ENCODE results near the gene CORO1C. TPM values are rescaled to one million over a fixed set of nuclear protein-coding genes. Genes with fewer than 3 reads are reported as not detected.

Gene CORO1C
- total and polyA plus RNA-seq, 2 experiments from 2014 or later = 170 to 403 TPM

- in situ Hi-C loops (cut with MboI) = no loop called here
- Histone ChIP-seq H3K79me2 (ENCODE audit: insufficient read depth) (no peaks in the 10 kb centered on the region), H3K4me1 (ENCODE audit: insufficient read depth) (no peaks in the 10 kb centered on the region), H3K27me3 (replicated peaks; ENCODE audit: insufficient read depth) (no peaks in the 10 kb centered on the region), H3K9me2 (ENCODE audit: insufficient read depth) (no peaks in the 10 kb centered on the region), H3K4me3 (no peak overlapping the region), H3F3A (ENCODE audit: insufficient read depth) (no peaks in the 10 kb centered on the region), H3K9me3 (ENCODE audit: low read depth) (no peaks in the 10 kb centered on the region), H3K36me3 (ENCODE audit: low read depth) (no peaks in the 10 kb centered on the region), H4K20me1 (ENCODE audit: insufficient read depth) (no peaks in the 10 kb centered on the region), H3K27ac (no peak overlapping the region), H2AFZ (no peak overlapping the region), H3K4me2 (ENCODE audit: unreplicated experiment) (no peak overlapping the region), H3K9ac (no peak overlapping the region)
- 65 to 73% methylated on average over 7 to 10 of the region's 10 CpGs for WGBS, 2 experiments (ENCODE audit: low coverage in 1 of 2, low lambda C conversion rate in 2 of 2, missing lambda C conversion rate in 2 of 2)
- no peak for TF ChIP-seq EZH2 (IDR thresholded peaks at IDR 0.05; ENCODE audit: insufficient read depth, poor library complexity, severe bottlenecking)
- no peak for TF ChIP-seq EZH2phosphoT487 (IDR thresholded peaks at IDR 0.05; ENCODE audit: insufficient read depth, low read depth)
- DNase-seq = no peak
These were observed 34.0 kb upstream of the CORO1C start for GRCh38 chr12:108765289-108765764.

- no peak overlapping the region for H3K27ac ChIP-seq
- H3K9ac ChIP-seq = no peak overlapping the region
- H3K9me2 ChIP-seq (ENCODE audit: insufficient read depth) = no peaks in the 10 kb centered on the region
- no peak for DNase-seq
- no peaks in the 10 kb centered on the region for H4K20me1 ChIP-seq (ENCODE audit: insufficient read depth)
- no peak for TF ChIP-seq EZH2 (IDR thresholded peaks at IDR 0.05; ENCODE audit: insufficient read depth, poor library complexity, severe bottlenecking)
- TF ChIP-seq EZH2phosphoT487 (IDR thresholded peaks at IDR 0.05; ENCODE audit: insufficient read depth, low read depth) = no peak
- no peaks in the 10 kb centered on the region for H3F3A ChIP-seq (ENCODE audit: insufficient read depth)
- H3K4me2 ChIP-seq (ENCODE audit: unreplicated experiment) = no peak overlapping the region
- H3K27me3 ChIP-seq (replicated peaks; ENCODE audit: insufficient read depth) = no peaks in the 10 kb centered on the region
- no peak overlapping the region for H3K4me3 ChIP-seq
- H3K79me2 ChIP-seq (ENCODE audit: insufficient read depth) = no peaks in the 10 kb centered on the region
- 70 to 72% methylated on average over 7 of the region's 7 CpGs for WGBS, 2 experiments (ENCODE audit: low coverage in 1 of 2, low lambda C conversion rate in 2 of 2, missing lambda C conversion rate in 2 of 2)
- no peaks in the 10 kb centered on the region for H3K9me3 ChIP-seq (ENCODE audit: low read depth)
- no peaks in the 10 kb centered on the region for H3K36me3 ChIP-seq (ENCODE audit: low read depth)
- H3K4me1 ChIP-seq (ENCODE audit: insufficient read depth) = no peaks in the 10 kb centered on the region
- in situ Hi-C loops (cut with MboI) = no loop called here
- no peak overlapping the region for H2AFZ ChIP-seq
These were observed 33.4 kb upstream of the CORO1C start for GRCh38 chr12:108764540-108765288.

- Histone ChIP-seq H3K9ac (no peak overlapping the region), H3K9me2 (ENCODE audit: insufficient read depth) (no peaks in the 10 kb centered on the region), H3K36me3 (ENCODE audit: low read depth) (no peaks in the 10 kb centered on the region), H3K4me3 (no peak overlapping the region), H4K20me1 (ENCODE audit: insufficient read depth) (no peaks in the 10 kb centered on the region), H3K9me3 (ENCODE audit: low read depth) (no peaks in the 10 kb centered on the region), H3K4me1 (ENCODE audit: insufficient read depth) (no peaks in the 10 kb centered on the region), H3F3A (ENCODE audit: insufficient read depth) (no peaks in the 10 kb centered on the region), H3K4me2 (ENCODE audit: unreplicated experiment) (no peak overlapping the region), H3K27ac (no peak overlapping the region), H3K79me2 (ENCODE audit: insufficient read depth) (no peaks in the 10 kb centered on the region), H2AFZ (no peak overlapping the region), H3K27me3 (replicated peaks; ENCODE audit: insufficient read depth) (no peaks in the 10 kb centered on the region)
- 95 to 96% methylated on average over 11 of the region's 11 CpGs for WGBS, 2 experiments (ENCODE audit: low coverage in 1 of 2, low lambda C conversion rate in 2 of 2, missing lambda C conversion rate in 2 of 2)
- TF ChIP-seq EZH2phosphoT487 (IDR thresholded peaks at IDR 0.05; ENCODE audit: insufficient read depth, low read depth) = no peak
- no peak for TF ChIP-seq EZH2 (IDR thresholded peaks at IDR 0.05; ENCODE audit: insufficient read depth, poor library complexity, severe bottlenecking)
- DNase-seq = no peak
- in situ Hi-C loops (cut with MboI) = no loop called here
These were observed 29.9 kb upstream of the CORO1C start for GRCh38 chr12:108761226-108761625.

GRCh38 chr12:108759924-108760323, 28.6 kb upstream of the CORO1C start:
- in situ Hi-C loops (cut with MboI) = no loop called here
- Histone ChIP-seq H3K4me3 (no peak overlapping the region), H3K9ac (no peak overlapping the region), H3F3A (ENCODE audit: insufficient read depth) (no peaks in the 10 kb centered on the region), H3K4me2 (ENCODE audit: unreplicated experiment) (no peak overlapping the region), H3K79me2 (ENCODE audit: insufficient read depth) (no peaks in the 10 kb centered on the region), H3K36me3 (ENCODE audit: low read depth) (no peaks in the 10 kb centered on the region), H3K27ac (no peak overlapping the region), H3K4me1 (ENCODE audit: insufficient read depth) (no peaks in the 10 kb centered on the region), H2AFZ (no peak overlapping the region), H3K9me2 (ENCODE audit: insufficient read depth) (no peaks in the 10 kb centered on the region), H3K27me3 (replicated peaks; ENCODE audit: insufficient read depth) (no peaks in the 10 kb centered on the region), H4K20me1 (ENCODE audit: insufficient read depth) (no peaks in the 10 kb centered on the region), H3K9me3 (ENCODE audit: low read depth) (no peaks in the 10 kb centered on the region)
- TF ChIP-seq EZH2phosphoT487 (IDR thresholded peaks at IDR 0.05; ENCODE audit: insufficient read depth, low read depth) (no peak), EZH2 (IDR thresholded peaks at IDR 0.05; ENCODE audit: insufficient read depth, poor library complexity, severe bottlenecking) (no peak)
- 89 to 93% methylated on average over 10 to 11 of the region's 11 CpGs for WGBS, 2 experiments (ENCODE audit: low coverage in 1 of 2, low lambda C conversion rate in 2 of 2, missing lambda C conversion rate in 2 of 2)
- no peak for DNase-seq
